GM21381 (cell line): Measurements from ENCODE around the gene POU3F1.

Experiments
- ATAC-seq: cut with Tn5 transposase; IDR thresholded peaks from one replicate; pipeline ENCODE4 v1.9.1; 2021; ENCODE audit warnings: mild to moderate bottlenecking, moderate library complexity; ENCODE audit not compliant: unreplicated experiment

The POU3F1 gene

DNA sequence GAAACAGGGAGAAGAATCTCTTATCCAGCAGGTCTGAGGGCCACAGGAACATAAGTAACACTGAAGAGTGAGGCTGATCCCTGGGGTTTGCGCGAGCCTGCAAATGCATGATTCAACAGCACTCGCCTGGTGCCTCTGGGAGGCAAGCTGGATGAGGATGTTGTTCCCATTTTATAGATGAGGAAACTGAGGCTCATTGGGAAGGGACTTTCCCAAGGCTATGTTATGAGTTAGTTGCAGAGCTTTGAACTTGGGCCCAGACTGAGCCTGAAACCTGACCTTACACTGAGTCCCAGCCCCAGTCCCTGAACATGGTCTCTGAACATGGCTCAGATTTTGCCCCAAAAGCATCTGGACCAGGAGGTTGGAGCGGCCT lies 27.7 kb upstream of the POU3F1 start:
- no peak for ATAC-seq

- no peak for ATAC-seq
These were observed 27.1 kb upstream of the POU3F1 start for GRCh38 chr1:38073534-38074301.

DNA sequence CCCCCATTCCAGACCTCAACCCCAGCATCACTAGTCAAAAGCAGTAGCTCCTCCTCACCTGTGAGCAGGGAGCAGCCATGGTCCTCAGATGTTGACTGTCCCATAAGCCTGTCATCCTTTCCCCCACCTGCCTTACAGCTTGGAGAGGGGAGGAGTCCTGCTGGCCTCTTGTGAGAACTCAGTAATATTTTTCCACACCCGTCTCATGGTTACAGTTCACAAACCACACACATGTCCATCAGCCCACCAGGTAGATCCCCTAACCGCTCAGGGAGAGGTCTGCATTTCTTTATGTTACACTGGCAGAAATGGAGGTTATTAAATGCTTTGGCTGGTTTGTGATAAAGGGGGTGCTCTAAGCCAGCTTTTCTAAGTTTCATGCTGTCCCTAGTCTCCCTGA lies 26.3 kb upstream of the POU3F1 start:
- ATAC-seq, result no peak

DNA sequence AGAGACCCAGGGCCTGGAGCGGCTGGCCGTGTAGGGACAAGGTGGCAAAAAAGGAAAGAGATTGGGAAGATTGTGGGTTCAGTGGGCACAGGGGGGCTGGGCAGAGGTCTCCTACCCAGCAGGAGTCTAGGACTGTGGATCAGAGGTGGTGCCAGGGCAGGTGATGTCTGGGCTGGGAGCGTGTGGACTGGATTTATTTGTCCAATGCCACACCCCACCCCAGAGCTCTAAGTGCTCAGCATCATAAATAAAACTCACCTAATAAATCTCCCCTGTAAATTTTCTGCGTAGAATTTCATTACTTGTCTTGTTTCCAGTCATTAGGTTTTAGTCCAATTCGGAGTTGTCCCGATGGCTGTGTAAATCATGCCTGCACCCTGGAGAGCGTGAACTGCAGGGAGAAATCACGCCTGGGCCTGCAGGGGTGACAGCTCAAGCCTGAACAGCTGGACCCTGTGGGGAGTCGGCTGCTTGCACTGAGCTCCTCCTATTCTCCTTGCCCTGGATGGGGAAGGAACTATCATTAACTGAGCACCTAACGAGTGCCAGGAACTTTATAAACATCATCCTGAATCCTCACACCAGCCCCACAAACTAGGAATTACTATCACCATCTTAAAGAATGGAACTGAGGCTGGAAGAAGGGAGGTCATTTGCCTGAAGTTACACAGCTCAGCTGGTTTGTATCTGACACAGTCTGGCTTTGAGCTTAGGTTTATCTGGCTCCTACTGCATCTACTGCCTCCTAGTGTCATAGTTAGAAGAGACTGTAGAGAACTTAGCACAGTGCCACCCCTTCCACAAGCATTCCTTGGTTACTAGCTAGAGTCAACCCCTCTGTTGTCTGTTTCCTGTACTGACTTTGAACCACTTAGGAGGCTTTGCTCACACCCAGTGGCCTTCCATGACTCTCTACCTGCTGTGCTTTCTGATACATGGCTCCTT lies 25.0 kb upstream of the POU3F1 start:
- no peak for ATAC-seq

GRCh38 chr1:38068980-38069340 lies 22.4 kb upstream of the POU3F1 start:
- no peak for ATAC-seq

GRCh38 chr1:38068220-38068979 lies 21.8 kb upstream of the POU3F1 start:
- ATAC-seq, result no peak

DNA sequence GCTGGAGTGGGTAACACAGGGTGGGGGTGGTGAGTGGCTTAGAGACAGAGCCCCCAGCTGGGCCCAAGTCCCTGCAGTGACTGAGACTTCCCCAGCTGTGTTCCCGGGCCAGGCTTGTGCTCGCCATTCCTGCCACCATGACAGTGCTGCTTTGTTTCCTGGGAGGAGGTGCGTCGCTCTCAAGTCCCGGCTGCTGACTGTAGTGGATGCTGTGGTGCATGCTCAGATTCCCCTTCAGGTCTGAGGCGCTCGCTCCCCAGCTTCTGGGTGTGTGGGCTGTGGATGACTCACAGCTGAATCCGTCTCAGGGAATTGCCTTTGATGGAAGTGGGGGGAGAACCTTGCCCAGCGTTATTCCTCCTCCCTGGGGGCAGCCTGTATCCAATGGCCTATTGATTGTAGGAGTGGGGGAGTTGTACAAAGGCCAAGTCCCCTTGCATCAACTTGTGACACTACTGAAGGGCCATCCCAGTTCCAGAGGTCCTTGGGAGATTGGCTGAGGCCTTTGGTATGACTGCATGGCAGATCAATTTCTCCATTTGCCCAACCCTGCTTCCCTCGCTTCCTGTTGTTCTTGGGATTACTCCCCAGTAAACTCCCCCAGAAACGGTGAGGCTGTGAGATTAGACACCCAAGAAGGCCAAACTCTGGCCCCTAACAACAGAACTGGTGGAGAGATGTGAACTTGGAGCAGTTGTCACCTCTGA lies 17.8 kb upstream of the POU3F1 start:
- no peak for ATAC-seq

- ATAC-seq, result no peak
These were observed 17.0 kb upstream of the POU3F1 start for GRCh38 chr1:38063616-38064015.

DNA sequence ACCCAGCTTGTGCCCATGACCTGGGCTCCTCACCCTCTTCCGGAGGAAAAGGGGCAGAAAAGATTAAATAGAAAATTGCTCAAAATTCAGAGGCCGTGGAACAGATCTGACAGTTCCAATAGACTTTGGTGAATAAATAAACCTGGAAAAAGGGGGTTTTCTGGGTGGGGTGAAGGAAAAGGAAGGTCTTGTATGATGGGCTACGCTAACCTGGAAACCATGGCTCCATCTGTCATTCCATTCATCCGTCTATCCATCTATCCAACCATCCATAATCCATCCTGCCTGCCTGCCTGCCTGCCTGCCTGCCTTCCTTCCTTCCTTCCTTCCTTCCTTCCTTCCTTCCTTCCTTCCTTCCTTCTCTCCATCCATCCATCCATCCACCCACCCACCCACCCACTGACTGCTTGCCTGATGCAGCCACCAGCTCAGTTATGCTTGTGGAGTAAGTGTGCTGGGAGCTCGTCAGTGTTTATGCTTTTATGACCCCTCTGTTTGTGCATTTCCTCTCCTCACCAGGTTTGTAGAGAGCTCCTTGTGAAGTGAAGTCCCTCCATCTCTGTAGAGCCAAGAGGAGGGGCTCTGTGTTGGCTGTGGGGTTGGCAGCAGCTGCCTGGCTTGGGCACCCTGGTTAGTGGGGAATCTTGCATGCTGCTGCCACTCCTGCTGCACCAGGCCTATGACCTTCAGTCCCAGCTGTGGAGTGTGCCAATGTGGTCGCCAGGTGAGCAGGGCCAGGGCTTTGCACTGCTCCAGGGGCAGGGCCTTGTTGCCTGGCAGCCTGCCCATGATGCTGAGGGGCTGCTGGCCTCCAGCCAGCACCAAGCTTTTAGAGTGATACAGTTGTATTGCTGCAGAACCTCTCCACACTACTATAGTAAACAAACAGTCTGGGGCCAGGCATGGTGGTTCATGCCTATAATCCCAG lies 16.0 kb upstream of the POU3F1 start:
- ATAC-seq, result no peak

- peak; percentile 73 for ATAC-seq
These were observed 15.3 kb upstream of the POU3F1 start for GRCh38 chr1:38061883-38062328.

- no peak for ATAC-seq
These were observed 14.7 kb upstream of the POU3F1 start for GRCh38 chr1:38061290-38061689.

- no peak for ATAC-seq
These were observed 13.9 kb upstream of the POU3F1 start for GRCh38 chr1:38060498-38060897.

- ATAC-seq, result no peak
These were observed 13.2 kb upstream of the POU3F1 start for GRCh38 chr1:38059635-38060250.

GRCh38 chr1:38055965-38056364 lies 9.4 kb upstream of the POU3F1 start:
- ATAC-seq, result no peak

DNA sequence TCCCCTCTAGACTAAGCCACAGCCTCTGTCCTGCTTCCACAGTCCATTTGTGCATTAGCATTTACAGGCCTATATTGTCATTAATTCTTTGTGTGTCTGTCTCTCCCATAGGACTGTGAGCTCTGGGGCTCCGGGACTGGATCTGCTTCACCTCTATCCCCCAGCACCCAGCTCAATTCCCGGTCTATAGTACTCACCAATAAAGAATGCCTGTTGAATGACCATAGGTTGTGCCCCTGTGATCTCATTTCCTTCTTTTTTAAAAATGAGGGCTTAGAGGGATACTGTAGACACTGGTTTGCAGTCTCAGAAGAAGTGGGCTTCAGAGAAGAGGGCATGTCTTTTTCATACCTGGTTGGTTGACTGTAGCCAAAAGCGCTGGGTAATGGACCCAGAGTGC lies 8.8 kb upstream of the POU3F1 start:
- ATAC-seq, result no peak

DNA sequence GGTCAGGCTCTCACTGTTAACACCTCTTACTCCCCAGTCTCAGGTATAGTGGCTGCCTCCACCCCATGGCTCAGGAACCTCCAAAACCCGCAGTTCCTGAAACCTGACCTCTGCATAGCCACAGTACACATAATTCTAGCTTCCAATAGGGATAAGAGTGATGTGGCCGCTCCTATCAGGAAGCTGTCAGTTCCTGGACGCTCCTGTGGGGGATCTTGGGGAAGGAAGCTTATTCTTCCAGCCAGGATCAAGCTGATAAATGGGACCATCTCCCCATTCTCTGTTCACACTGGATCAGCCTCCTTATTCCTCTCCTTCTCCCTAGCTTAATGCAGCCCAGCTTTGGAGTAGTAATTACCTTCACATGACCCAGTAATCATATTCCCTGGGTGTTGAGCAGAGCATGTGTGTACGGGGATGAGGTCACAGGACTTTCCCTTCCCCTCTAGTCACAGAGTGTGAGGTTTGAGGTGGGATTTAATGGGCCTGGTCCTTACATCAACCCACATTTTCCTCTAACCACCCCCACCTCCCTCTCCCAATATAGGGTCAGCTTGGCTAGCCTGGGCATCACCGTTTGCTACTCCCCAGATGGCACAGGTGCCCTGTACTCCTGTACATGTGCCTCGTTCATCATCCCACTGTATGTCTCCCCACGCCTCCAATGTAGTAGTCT lies 7.0 kb upstream of the POU3F1 start:
- ATAC-seq, result no peak

- peak; percentile 64 for ATAC-seq
These were observed 6.3 kb upstream of the POU3F1 start for GRCh38 chr1:38052750-38053415.

DNA sequence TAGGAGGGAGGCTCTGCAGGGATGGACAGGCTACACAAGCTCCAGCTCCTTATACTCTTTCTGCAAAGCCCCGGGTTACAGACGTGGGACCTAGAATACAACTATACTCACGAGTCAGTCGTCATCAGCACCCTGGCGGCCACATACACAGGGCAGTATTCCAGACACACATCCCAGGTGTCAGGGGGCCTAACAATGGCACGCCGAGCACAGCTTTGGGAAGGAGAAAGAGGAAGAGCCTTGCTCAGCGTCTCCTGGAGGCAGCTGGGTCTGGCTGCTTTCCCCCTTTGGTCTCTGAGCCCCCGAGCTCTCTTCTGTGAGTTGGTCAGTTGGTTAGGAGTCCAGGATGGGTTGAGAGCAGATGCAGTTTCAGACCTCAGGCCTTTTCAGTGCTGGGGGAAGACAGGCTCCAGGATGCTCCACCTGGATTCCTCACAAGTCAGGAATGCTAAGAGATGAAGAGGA lies 4.5 kb upstream of the POU3F1 start:
- no peak for ATAC-seq
